Lower leg skin (tissue), 3 donors: ENCODE results near the gene SLC25A27.

Experiments used
- POLR2A ChIP-seq, 2 donors: fragments of 450-650 bp; IDR thresholded peaks; one replicate each; pipeline ENCODE4 v1.6.1; 2016 to 2017; ENCODE audit warnings: antibody characterized with exemption in 2 of 2, mild to moderate bottlenecking in 1 of 2, moderate library complexity in 1 of 2
- TF ChIP-seq, protein P1 (sequence below), 3 donors: fragments of 450-650 bp; IDR thresholded peaks; one replicate each; pipeline ENCODE4 v1.5.1; 2016; ENCODE audit warnings: antibody characterized with exemption in 3 of 3, mild to moderate bottlenecking in 3 of 3, moderate library complexity in 2 of 3

DNA sequence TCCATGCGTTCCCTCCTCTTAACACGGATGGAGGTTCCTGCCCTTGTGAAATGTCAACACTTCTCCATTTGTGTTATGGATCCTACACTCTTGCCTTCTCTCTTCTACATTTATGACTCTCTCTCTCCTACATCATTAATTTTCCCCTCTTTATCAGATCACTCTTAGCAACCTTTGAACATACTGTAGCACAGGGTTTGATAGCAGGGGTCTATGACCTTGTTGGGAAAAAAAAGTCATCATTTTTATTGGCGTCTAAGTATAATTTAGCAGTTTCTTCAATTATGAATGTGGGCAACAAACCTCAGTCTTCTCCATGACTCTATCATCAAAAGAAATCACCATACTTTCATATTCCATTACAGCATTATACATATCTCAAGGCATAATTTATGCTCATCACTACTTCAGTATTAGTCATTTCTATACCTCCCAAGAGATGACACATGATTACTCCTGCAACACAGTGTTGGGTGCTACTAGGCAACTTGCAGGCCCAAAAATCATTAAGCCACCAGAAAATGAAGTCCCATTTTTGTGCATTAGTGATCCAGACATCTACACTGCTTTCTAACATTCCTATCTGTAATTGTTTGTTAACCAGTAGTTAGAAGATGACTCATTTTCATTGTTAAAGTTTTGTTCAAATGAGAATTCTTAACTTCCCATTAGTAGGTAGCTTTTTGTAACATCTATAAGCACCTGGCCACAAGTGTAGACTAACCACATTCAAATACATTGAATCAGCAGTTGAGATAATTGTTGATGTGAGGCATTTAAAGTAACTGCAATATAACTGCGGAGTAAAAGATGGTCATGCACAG is 9.6 kb upstream of the SLC25A27 start:
- TF ChIP-seq, protein P1, sequence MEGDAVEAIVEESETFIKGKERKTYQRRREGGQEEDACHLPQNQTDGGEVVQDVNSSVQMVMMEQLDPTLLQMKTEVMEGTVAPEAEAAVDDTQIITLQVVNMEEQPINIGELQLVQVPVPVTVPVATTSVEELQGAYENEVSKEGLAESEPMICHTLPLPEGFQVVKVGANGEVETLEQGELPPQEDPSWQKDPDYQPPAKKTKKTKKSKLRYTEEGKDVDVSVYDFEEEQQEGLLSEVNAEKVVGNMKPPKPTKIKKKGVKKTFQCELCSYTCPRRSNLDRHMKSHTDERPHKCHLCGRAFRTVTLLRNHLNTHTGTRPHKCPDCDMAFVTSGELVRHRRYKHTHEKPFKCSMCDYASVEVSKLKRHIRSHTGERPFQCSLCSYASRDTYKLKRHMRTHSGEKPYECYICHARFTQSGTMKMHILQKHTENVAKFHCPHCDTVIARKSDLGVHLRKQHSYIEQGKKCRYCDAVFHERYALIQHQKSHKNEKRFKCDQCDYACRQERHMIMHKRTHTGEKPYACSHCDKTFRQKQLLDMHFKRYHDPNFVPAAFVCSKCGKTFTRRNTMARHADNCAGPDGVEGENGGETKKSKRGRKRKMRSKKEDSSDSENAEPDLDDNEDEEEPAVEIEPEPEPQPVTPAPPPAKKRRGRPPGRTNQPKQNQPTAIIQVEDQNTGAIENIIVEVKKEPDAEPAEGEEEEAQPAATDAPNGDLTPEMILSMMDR (IDR thresholded peaks at IDR 0.05) = no peak
- TF ChIP-seq POLR2A (IDR thresholded peaks at IDR 0.05) = no peak
